Measurements from ENCODE around the gene CDK5RAP3.

Gene CDK5RAP3

DNA sequence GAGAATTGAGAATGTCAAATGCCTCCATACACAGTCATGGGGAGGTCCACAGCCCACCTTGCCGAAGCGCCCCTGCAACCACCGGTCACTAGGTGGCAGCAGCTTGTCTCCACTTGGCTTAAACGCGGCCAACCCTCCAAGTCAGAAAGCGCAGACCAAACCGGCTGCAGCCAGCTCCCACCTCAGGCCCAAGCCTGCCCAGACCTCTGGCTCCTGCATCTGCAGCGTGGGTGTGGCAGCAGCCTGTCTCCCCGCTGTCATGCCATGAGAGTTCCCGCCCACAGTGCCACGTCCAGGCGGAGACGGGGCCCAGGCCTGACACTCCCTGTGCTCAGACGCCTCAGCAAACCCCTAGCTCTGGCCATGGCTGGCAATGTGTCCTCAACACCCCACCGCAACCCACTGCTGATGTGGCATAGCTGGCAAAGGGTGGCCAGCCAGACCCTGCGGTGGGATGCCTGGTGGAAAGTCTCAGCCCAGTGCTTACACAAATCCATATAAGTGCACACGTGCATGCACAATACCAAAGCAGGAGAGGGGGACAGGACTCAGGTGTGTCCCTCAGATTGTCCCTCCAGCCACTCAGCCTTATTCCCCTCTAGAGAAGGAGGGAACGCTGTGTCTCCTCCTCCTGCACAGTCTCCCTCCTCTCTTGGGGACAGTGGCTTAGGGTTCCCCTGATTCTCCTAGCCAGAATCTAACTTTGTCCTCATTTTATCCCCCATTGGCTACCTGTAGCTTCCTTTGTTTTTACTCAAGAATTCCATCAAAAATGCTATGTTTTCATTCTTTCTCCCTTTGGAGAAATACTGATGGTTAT is 55.8 kb downstream of the CDK5RAP3 start:
- H3K4me3 ChIP-seq (ENCODE audit: low read depth, low read length) = no peak overlapping the region
- TF ChIP-seq, protein P1, sequence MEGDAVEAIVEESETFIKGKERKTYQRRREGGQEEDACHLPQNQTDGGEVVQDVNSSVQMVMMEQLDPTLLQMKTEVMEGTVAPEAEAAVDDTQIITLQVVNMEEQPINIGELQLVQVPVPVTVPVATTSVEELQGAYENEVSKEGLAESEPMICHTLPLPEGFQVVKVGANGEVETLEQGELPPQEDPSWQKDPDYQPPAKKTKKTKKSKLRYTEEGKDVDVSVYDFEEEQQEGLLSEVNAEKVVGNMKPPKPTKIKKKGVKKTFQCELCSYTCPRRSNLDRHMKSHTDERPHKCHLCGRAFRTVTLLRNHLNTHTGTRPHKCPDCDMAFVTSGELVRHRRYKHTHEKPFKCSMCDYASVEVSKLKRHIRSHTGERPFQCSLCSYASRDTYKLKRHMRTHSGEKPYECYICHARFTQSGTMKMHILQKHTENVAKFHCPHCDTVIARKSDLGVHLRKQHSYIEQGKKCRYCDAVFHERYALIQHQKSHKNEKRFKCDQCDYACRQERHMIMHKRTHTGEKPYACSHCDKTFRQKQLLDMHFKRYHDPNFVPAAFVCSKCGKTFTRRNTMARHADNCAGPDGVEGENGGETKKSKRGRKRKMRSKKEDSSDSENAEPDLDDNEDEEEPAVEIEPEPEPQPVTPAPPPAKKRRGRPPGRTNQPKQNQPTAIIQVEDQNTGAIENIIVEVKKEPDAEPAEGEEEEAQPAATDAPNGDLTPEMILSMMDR (conservative IDR thresholded peaks at IDR 0.05; ENCODE audit: low read depth, low read length) = peak; percentile 97
- DNase-seq (ENCODE audit: low read depth) = peak; percentile 94

DNA sequence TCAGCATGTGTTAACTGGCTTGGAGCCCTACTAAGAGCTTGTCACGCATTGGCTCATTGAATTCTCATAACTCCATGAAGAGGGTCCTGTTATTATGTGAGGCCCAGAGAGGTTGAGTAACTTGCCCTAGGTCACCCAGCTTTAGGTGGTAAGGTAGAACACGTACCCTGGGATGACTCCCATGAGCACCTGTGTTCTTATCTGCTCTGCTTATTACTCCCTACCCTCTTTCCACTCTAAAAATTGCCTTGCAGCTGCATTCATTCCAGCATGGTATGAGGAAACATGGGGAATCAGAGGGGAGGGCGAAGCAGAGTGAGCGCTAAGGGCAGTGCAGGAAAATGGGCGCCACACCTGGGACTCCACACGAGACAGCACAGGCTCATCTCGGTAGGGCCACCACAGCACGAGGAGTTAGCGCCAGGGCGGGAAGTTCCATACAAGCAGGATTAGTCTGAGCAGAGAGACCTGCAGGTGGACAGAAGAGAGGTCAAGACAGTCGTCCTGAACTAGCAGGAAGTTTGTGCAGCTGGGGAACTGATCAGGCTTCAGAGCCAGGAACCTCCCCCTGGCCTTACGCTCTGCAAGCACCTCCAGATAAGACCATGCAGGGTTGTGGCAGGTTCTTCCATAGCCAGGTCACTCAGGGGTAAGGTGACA is 56.5 kb downstream of the CDK5RAP3 start:
- DNase-seq (ENCODE audit: low read depth) = no peak
- TF ChIP-seq, protein P1 (conservative IDR thresholded peaks at IDR 0.05; ENCODE audit: low read depth, low read length) = no peak
- H3K4me3 ChIP-seq (ENCODE audit: low read depth, low read length) = no peak overlapping the region

DNA sequence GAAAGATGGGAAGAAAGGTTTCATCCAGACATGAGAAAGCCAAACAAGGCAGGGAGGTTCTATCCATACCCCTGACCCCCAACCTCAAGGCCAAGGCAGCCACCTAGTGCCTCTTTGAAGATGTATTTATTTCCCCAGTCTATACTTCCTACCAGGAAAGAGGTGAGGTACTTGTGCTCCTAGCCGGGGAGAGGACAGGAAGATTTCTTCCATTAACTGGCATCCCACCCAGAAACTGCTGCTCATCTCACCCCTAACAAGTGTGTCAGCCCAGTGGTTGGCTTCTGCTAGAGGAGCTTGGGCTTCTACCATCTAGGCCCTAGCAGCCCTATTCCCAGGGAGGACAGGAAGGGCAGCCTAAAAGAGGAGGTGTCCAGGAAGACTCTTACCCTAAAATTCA is 57.8 kb downstream of the CDK5RAP3 start:
- no peak overlapping the region for H3K4me3 ChIP-seq (ENCODE audit: low read depth, low read length)

DNA sequence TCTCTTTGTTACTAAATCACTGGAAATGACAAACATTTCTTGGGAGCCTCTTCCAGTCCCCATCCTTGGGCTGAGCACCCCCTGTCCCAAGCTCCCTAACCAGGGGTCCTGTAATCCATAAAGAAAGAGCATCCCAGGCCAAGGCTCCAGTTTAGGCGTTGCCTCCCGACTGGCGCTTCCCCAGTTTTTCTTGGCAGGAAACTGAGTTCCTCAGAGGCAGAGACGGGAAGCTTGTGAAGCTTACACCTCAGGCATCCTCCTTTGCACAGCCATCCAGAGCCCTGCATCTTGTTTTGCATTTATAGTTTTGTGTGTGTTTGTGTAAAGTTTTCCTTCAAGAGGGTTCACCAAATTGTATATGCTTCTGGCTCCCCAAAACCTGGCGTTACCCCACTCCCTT is 59.6 kb downstream of the CDK5RAP3 start:
- DNase-seq (ENCODE audit: low read depth) = no peak
- TF ChIP-seq, protein P1 (conservative IDR thresholded peaks at IDR 0.05; ENCODE audit: low read depth, low read length) = no peak
- no peak overlapping the region for H3K4me3 ChIP-seq (ENCODE audit: low read depth, low read length)

More for the DNA sequence above, 57.8 kb downstream of the CDK5RAP3 start:
- TF ChIP-seq, protein P1 (conservative IDR thresholded peaks at IDR 0.05; ENCODE audit: low read depth, low read length) = no peak
- DNase-seq (ENCODE audit: low read depth) = no peak

Data from choroid plexus epithelial cell (primary cell).